RPMI7951 (cell line): ENCODE data around the gene ZBTB7C. TPM values are rescaled to one million over a fixed set of nuclear protein-coding genes. Genes with fewer than 3 reads are reported as not detected.
A peak's percentile ranks its signal among the peaks of the same experiment; 100 is the strongest.

Experiments used
- DNase-seq: peaks from one replicate; pipeline ENCODE4 v3.0.0-alpha.2; 2012; ENCODE audit warnings: low read depth
- total RNA-seq: library from RNA; depleted of rRNA; stranded (reverse); fragments of >200 nt; shearing (Covaris generic); gene quantifications from 2 replicates; pipeline ENCODE4 v1.2.3, GENCODE V29; 2014

Gene ZBTB7C
- total RNA-seq, 1 experiment from 2014 or later: 0.12 TPM

- peak; percentile 71 for DNase-seq
Observed at GRCh38 chr18:48326901-48327675, 82.1 kb downstream of the ZBTB7C start.

- no peak for DNase-seq
Observed at GRCh38 chr18:48325115-48325665, 84.0 kb downstream of the ZBTB7C start.

GRCh38 chr18:48324651-48325050 is 84.5 kb downstream of the ZBTB7C start:
- DNase-seq: no peak

- no peak for DNase-seq
Observed at GRCh38 chr18:48323151-48323550, 86.0 kb downstream of the ZBTB7C start.

- no peak for DNase-seq
Observed at GRCh38 chr18:48321536-48321935, 87.6 kb downstream of the ZBTB7C start.

GRCh38 chr18:48321121-48321520 is 88.1 kb downstream of the ZBTB7C start:
- no peak for DNase-seq

GRCh38 chr18:48320639-48320945 is 88.6 kb downstream of the ZBTB7C start:
- no peak for DNase-seq

GRCh38 chr18:48319801-48320638 is 89.2 kb downstream of the ZBTB7C start:
- DNase-seq: peak; percentile 44

- no peak for DNase-seq
Observed at GRCh38 chr18:48318436-48318835, 90.7 kb downstream of the ZBTB7C start.

GRCh38 chr18:48317781-48318381 is 91.3 kb downstream of the ZBTB7C start:
- no peak for DNase-seq

GRCh38 chr18:48316177-48316576 is 93.0 kb downstream of the ZBTB7C start:
- no peak for DNase-seq

GRCh38 chr18:48314690-48315089 is 94.5 kb downstream of the ZBTB7C start:
- DNase-seq: no peak

GRCh38 chr18:48313792-48314191 is 95.4 kb downstream of the ZBTB7C start:
- no peak for DNase-seq

GRCh38 chr18:48312066-48312465 is 97.1 kb downstream of the ZBTB7C start:
- peak; percentile 58 for DNase-seq

- DNase-seq: no peak
Observed at GRCh38 chr18:48310999-48311398, 98.2 kb downstream of the ZBTB7C start.

GRCh38 chr18:48310353-48310752 is 98.8 kb downstream of the ZBTB7C start:
- DNase-seq: no peak

- DNase-seq: no peak
Observed at GRCh38 chr18:48308755-48309575, 100.2 kb downstream of the ZBTB7C start.

- DNase-seq: no peak
Observed at GRCh38 chr18:48308027-48308635, 101.1 kb downstream of the ZBTB7C start.

GRCh38 chr18:48306838-48307237 is 102.3 kb downstream of the ZBTB7C start:
- DNase-seq: no peak

GRCh38 chr18:48304906-48305693 is 104.1 kb downstream of the ZBTB7C start:
- no peak for DNase-seq
